Esophagus (tissue), 2 donors: Measurements from ENCODE around the gene PRSS23. TPM values are rescaled to one million over a fixed set of nuclear protein-coding genes. Genes with fewer than 3 reads are reported as not detected.
"Not testable (repeated sequence)": the region's sequence is repeated elsewhere in the genome, so short reads cannot be mapped to it uniquely, and the experiment has no call there.

ENCODE experiments used
- H3K27ac ChIP-seq, 2 donors: one replicate each; pipeline ENCODE4 v1.5.1; 2013; ENCODE audit warnings: low read depth in 2 of 2, mild to moderate bottlenecking in 2 of 2, inconsistent platforms in 1 of 2, low read length in 1 of 2, moderate library complexity in 1 of 2
- H3K27me3 ChIP-seq, 2 donors: one replicate each; pipeline ENCODE4 v1.6.1; 2013; ENCODE audit warnings: low read length in 2 of 2, control low read depth in 1 of 2, mild to moderate bottlenecking in 1 of 2; ENCODE audit not compliant: insufficient read depth in 2 of 2, control insufficient read depth in 1 of 2
- H3K36me3 ChIP-seq, 2 donors: one replicate each; pipeline ENCODE4 v1.6.1; 2013; ENCODE audit warnings: low read length in 1 of 2; ENCODE audit not compliant: control insufficient read depth in 2 of 2, insufficient read depth in 2 of 2
- H3K4me1 ChIP-seq, 2 donors: one replicate each; pipeline ENCODE4 v1.6.1; 2013; ENCODE audit warnings: low read length in 1 of 2; ENCODE audit not compliant: control insufficient read depth in 2 of 2, insufficient read depth in 2 of 2
- H3K4me3 ChIP-seq, 2 donors: one replicate each; pipeline ENCODE4 v1.5.1; 2013; ENCODE audit warnings: low read length in 2 of 2, mild to moderate bottlenecking in 2 of 2, low read depth in 1 of 2, moderate library complexity in 1 of 2
- H3K9me3 ChIP-seq, 2 donors: one replicate each; pipeline ENCODE4 v1.6.1; 2013; ENCODE audit warnings: mild to moderate bottlenecking in 2 of 2, low read depth in 1 of 2, low read length in 1 of 2, moderate library complexity in 1 of 2; ENCODE audit not compliant: control insufficient read depth in 2 of 2, insufficient read depth in 1 of 2
- WGBS, 2 donors: extraction: QIAGEN DNeasy Blood & Tissue Kit; methylation state at CpG; one replicate each; pipeline ENCODE4 v1.1.7; 2013; 5-methylcytosine and 5-hydroxymethylcytosine counted together
- polyA plus RNA-seq, 2 donors: library from polyadenylated mRNA; stranded (reverse); fragments of 200-250 nt; gene quantifications; one replicate each; pipeline ENCODE4 v1.2.3, GENCODE V29; 2013
- donor health status: healthy with polysubstance abuse.
- donor health status: Bipolar disorder and iron deficiency.

The PRSS23 gene
- polyA plus RNA-seq, 2 donors = 1.2 to 5.3 TPM

DNA sequence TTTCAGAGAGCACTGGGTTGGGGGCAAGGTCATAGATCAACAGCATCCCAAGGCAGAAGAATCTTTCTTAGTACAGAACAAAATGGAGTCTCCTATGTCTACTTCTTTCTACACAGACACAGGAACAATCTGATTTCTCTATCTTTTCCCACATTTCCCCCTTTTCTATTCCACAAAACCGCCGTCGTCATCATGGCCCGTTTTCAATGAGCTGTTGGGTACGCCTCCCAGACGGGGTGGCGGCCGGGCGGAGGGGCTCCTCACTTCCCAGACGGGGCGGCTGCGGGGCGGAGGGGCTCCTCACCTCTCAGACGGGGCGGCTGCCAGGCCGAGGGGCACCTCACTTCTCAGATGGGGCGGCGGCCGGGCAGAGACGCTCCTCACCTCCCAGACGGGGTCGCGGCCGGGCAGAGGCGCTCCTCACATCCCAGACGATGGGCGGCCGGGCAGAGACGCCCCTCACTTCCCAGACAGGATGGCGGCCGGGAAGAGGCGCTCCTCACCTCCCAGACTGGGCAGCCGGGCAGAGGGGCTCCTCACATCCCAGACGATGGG is 29.8 kb upstream of the PRSS23 start:
- not testable (repeated sequence) for H3K27ac ChIP-seq, H3K4me1 ChIP-seq, H3K4me3 ChIP-seq, H3K36me3 ChIP-seq, H3K9me3 ChIP-seq, H3K27me3 ChIP-seq
- 92 to 96% methylated on average over 29 to 34 of the region's 34 CpGs for WGBS, 2 donors

DNA sequence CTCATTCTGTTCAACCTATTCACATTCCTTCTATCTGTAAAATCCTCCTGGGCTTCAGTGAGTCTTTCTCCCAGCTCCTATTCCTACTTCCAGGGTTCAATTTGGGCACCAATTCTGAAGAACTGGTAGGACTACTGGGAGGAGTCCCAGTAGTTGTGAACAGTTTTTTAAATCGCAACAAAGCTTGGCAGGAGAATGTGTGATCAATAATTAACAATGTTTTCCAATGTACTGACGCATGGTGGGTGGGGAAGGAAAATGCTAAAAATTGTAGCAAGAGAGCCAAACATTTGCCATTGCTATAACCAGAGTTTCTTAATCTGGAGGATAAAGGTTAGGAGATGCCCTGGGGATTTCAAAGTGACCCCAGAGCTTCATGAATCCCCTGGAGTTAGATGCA is 27.3 kb upstream of the PRSS23 start:
- 48 to 86% methylated on average over 2 of the region's 2 CpGs for WGBS, 2 donors
- no peaks in the 10 kb centered on the region for H3K4me1 ChIP-seq
- no peak overlapping the region for H3K4me3 ChIP-seq
- H3K9me3 ChIP-seq = no peaks in the 10 kb centered on the region
- no peaks in the 10 kb centered on the region for H3K36me3 ChIP-seq
- H3K27ac ChIP-seq = no peak overlapping the region
- H3K27me3 ChIP-seq = no peaks in the 10 kb centered on the region

DNA sequence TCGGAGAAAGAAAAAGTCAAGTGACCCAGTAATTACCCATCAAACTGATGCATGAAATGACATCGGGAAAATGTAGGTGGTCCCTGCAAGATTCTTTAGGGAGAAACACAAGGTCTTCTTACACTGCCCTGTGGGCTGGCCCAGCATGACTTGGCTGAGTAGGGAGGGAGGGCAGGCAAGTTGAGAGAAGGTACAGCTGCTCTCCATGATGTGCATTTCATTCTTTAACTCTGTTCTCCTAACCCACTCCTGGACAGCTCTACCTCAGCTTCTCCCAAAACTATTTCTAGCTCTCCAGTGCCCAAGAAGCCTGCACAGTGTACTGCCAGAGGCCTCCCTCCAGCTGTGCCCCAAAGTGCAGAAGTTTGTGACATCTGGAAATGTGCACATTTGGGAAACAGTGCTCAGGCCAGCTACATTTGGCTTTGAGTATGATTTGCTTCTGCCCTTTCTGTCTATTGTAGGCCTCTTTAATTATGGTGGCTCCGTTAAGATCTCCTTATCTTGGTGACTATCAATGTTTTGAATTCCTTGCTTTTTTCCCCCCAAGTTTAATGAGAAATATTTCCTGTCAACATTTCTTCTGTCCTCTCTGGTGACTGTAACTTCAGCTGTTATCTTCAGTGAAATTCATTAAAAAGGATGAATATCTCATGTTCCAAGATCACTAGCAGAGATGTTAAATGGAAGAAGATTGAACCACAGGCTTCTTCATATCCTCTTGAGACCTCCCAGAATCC is 26.7 kb upstream of the PRSS23 start:
- H3K4me3 ChIP-seq = no peak overlapping the region
- no peaks in the 10 kb centered on the region for H3K27me3 ChIP-seq
- H3K27ac ChIP-seq = no peak overlapping the region
- 82 to 88% methylated on average over 3 of the region's 3 CpGs for WGBS, 2 donors
- H3K36me3 ChIP-seq = no peaks in the 10 kb centered on the region
- no peaks in the 10 kb centered on the region for H3K9me3 ChIP-seq
- H3K4me1 ChIP-seq = no peaks in the 10 kb centered on the region

DNA sequence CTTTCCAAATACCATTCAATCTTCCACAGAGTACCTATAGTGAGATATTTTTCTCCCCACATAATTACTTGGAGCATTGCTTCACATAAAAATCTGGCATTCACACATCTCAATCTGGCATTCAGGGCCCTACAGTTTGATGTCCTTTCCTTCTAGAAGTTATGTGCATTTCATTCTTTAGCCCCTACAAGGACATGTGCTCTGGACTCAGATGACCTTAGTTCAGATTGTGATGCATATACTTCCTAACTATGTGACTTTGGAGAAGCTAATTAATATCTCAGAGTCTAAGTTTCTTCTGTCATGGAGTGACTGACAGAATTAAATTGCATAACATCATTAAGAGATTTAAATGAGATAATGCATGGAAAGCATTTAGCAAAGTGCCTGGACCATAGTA is 25.9 kb upstream of the PRSS23 start:
- Histone ChIP-seq H3K27me3 (no peaks in the 10 kb centered on the region), H3K27ac (no peak overlapping the region), H3K36me3 (no peaks in the 10 kb centered on the region), H3K4me1 (no peaks in the 10 kb centered on the region), H3K4me3 (no peak overlapping the region), H3K9me3 (no peaks in the 10 kb centered on the region)

DNA sequence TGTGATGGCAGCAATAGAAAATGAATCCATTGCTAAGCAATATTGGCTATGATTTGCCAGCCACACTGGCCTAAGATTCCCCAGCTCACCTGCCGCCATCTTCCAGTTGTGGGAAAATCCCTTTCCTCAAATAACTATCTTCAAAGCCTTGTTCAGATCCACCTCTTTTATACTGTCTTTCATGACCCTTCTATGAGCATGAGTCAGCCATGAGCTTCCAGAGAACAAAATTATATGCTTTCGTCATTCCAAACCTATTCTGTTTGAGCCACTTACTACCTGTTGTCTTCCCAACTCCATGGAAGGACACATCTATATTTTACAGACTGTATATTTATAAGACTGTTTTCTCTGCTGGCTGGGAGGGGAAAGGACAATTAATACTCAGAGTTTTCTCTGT is 25.0 kb upstream of the PRSS23 start:
- Histone ChIP-seq H3K4me1 (no peaks in the 10 kb centered on the region), H3K9me3 (no peaks in the 10 kb centered on the region), H3K27me3 (no peaks in the 10 kb centered on the region), H3K36me3 (no peaks in the 10 kb centered on the region), H3K27ac (no peak overlapping the region), H3K4me3 (no peak overlapping the region)
- 89 to 94% methylated on average over 2 of the region's 2 CpGs for WGBS, 2 donors

DNA sequence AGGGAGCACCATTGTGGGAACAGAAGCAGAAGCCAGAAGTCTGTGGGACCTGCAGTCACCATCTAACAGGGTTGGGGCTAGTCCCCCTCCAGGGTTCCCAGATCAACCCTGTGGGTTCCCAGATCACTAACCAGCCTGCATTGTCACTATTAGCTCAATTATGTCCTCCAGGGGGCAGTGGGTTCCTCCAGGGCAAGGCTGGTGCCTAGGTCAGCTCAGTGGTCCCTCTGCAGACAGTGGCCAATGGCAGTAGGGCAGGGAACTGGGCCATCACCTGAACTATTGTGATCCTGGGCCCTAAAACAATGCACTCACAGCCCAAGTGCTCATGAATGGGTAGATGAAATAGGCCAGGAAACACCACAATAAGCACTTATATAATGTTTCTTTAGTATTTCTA is 18.8 kb upstream of the PRSS23 start:
- H3K27ac ChIP-seq = no peak overlapping the region
- no peaks in the 10 kb centered on the region for H3K4me1 ChIP-seq
- no peaks in the 10 kb centered on the region for H3K9me3 ChIP-seq
- no peaks in the 10 kb centered on the region for H3K36me3 ChIP-seq
- no peak overlapping the region for H3K4me3 ChIP-seq
- H3K27me3 ChIP-seq = no peaks in the 10 kb centered on the region

DNA sequence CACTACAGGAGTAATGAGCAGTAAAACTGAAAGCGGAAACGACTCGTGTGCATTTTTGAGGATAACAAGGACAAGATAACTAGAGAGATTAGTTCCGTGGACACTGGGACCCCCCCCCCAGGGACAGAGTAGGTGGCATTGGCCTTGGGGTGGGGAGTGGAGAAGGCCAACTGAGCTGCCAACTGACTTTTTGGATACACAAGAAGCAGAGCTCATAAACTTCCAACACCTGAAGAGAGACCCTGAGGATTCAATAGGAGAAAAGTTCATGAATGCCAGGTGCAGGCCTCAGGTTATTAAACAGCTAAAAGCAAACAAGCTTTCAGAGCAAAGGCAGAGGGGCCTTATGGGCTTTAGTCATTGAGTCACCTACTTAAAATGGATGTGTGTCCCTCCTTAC is 17.6 kb upstream of the PRSS23 start:
- no peak overlapping the region for H3K4me3 ChIP-seq
- no peaks in the 10 kb centered on the region for H3K4me1 ChIP-seq
- H3K9me3 ChIP-seq = no peaks in the 10 kb centered on the region
- H3K27me3 ChIP-seq = no peaks in the 10 kb centered on the region
- no peaks in the 10 kb centered on the region for H3K36me3 ChIP-seq
- 74 to 85% methylated on average over 4 of the region's 4 CpGs for WGBS, 2 donors
- no peak overlapping the region for H3K27ac ChIP-seq

DNA sequence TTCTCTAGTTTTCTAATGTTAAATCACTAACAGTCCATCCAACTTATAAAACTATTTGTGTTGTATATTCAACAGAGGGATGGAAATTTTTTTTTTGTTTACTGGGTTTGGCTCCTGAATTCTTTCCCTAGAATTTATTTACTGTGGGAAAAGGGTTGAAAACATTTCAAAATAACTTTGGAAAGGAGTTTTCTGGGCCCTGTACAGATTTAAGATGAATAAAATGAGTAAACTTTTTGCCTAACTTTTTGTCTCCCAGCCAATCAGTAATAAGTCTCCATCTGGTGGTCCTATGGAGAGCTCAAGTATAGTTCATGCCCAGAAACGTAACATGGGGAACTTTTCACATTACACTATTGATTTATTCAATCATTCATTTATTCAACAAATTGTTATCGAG is 16.7 kb upstream of the PRSS23 start:
- Histone ChIP-seq H3K4me3 (no peak overlapping the region), H3K4me1 (no peaks in the 10 kb centered on the region), H3K36me3 (no peaks in the 10 kb centered on the region), H3K27ac (no peak overlapping the region), H3K27me3 (no peaks in the 10 kb centered on the region), H3K9me3 (no peaks in the 10 kb centered on the region)
- 53 to 74% methylated on average over 2 of the region's 2 CpGs for WGBS, 2 donors

DNA sequence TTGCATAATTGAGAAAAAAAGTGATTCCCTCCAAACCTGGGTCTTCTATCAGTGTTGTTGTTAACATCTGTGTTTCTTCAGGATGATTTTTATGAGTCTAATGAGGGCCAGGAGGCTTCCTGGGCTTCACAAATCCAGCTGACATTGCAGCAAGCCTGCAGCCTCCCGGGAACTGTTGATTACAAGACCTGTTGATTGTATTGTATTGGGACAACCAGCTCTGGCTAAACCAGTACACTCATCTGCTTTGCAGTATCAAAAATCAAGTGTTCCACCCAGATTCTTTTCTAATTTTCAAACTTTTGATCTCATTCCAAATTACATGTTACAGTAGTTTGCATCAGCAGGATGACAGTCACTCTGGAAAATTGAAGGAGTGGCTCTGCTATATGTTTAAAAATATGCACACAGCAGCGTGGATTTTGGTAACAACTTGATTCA is 16.1 kb upstream of the PRSS23 start:
- Histone ChIP-seq H3K4me3 (no peak overlapping the region), H3K9me3 (no peaks in the 10 kb centered on the region), H3K27me3 (no peaks in the 10 kb centered on the region), H3K36me3 (no peaks in the 10 kb centered on the region), H3K27ac (no peak overlapping the region), H3K4me1 (no peaks in the 10 kb centered on the region)
- 56 to 82% methylated on average over 2 of the region's 2 CpGs for WGBS, 2 donors

DNA sequence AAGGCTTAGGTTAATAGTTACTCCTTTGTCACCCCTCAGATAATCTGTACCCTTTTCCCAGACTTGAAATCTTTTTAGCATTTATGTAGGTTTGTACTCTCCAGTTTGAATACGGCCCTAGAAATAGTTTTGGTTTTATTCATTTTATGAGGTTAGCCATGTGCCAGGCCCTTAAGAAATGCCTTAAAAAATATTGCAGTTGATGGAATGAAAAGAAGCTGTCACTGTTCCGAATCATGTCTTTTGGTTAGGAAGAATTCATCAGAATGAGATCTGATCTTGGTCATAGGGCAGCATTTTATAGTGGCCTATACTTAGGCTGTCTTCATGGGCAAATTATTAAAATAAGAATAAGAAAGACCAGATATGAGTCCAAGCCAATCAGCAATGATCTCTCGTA is 14.8 kb upstream of the PRSS23 start:
- Histone ChIP-seq H3K4me3 (no peak overlapping the region), H3K4me1 (no peaks in the 10 kb centered on the region), H3K27me3 (no peaks in the 10 kb centered on the region), H3K36me3 (no peaks in the 10 kb centered on the region), H3K9me3 (no peaks in the 10 kb centered on the region), H3K27ac (no peak overlapping the region)
- WGBS, 2 donors = 62 to 90% methylated on average over 3 of the region's 3 CpGs
